Astrocyte (in vitro differentiated cells and primary cell): ENCODE results near the gene JMJD7. TPM values are rescaled to one million over a fixed set of nuclear protein-coding genes. Genes with fewer than 3 reads are reported as not detected.

Source experiments
- DNase-seq: peaks from one replicate; pipeline ENCODE4 v3.0.0-alpha.2; 2010; ENCODE audit warnings: low read depth
- FAIRE-seq: peaks from 2 replicates; lab custom pipeline; 2011; peaks lifted over from hg19 to GRCh38; lab: Jason Lieb, UNC
- H2AFZ ChIP-seq: 2 replicates; pipeline ENCODE4 v1.6.0; 2012; ENCODE audit warnings: low read depth, low read length, inconsistent platforms
- H3K27ac ChIP-seq: 2 replicates; pipeline ENCODE4 v1.5.1; 2011; ENCODE audit warnings: low read depth, low read length, inconsistent platforms
- H3K27me3 ChIP-seq: 2 replicates; pipeline ENCODE4 v1.6.0; 2011; ENCODE audit warnings: low read length, inconsistent platforms; ENCODE audit not compliant: insufficient read depth
- H3K36me3 ChIP-seq: 2 replicates; pipeline ENCODE4 v1.5.1; 2011; ENCODE audit warnings: low read length, inconsistent platforms; ENCODE audit not compliant: insufficient read depth
- H3K4me1 ChIP-seq: 2 replicates; pipeline ENCODE4 v1.5.1; 2011; ENCODE audit warnings: low read length, inconsistent platforms; ENCODE audit not compliant: insufficient read depth
- H3K4me2 ChIP-seq: 2 replicates; pipeline ENCODE4 v1.6.0; 2012; ENCODE audit warnings: low read length, inconsistent platforms
- H3K4me3 ChIP-seq: 2 replicates; pipeline ENCODE4 v1.5.1; 2011; ENCODE audit warnings: low read depth, mild to moderate bottlenecking, low read length, inconsistent platforms; ENCODE audit not compliant: insufficient read depth
- H3K79me2 ChIP-seq: 2 replicates; pipeline ENCODE4 v1.6.0; 2012; ENCODE audit warnings: mild to moderate bottlenecking, low read length, inconsistent platforms; ENCODE audit not compliant: insufficient read depth
- H3K9ac ChIP-seq: 2 replicates; pipeline ENCODE4 v1.6.0; 2012; ENCODE audit warnings: mild to moderate bottlenecking, low read length, inconsistent platforms
- H3K9me3 ChIP-seq: 2 replicates; pipeline ENCODE4 v1.5.1; 2012; ENCODE audit warnings: low read depth, mild to moderate bottlenecking, low read length, inconsistent platforms; ENCODE audit not compliant: insufficient read depth
- H4K20me1 ChIP-seq: 2 replicates; pipeline ENCODE4 v1.6.0; 2012; ENCODE audit warnings: low read length, inconsistent platforms; ENCODE audit not compliant: insufficient read depth
- H3K27ac Mint-ChIP-seq: one replicate; pipeline ENCODE4 v1.8.0; 2021; ENCODE audit warnings: mild to moderate bottlenecking, mixed read lengths; ENCODE audit not compliant: unreplicated experiment
- H3K27me3 Mint-ChIP-seq: one replicate; pipeline ENCODE4 v1.8.0; 2021; ENCODE audit warnings: low read depth, mixed read lengths; ENCODE audit not compliant: unreplicated experiment
- H3K36me3 Mint-ChIP-seq: one replicate; pipeline ENCODE4 v1.8.0; 2021; ENCODE audit warnings: low read depth, mixed read lengths; ENCODE audit not compliant: unreplicated experiment
- H3K4me1 Mint-ChIP-seq: one replicate; pipeline ENCODE4 v1.8.0; 2021; ENCODE audit warnings: low read depth, mixed read lengths; ENCODE audit not compliant: unreplicated experiment
- H3K4me3 Mint-ChIP-seq: one replicate; pipeline ENCODE4 v1.8.0; 2021; ENCODE audit warnings: mild to moderate bottlenecking, moderate library complexity, mixed read lengths; ENCODE audit not compliant: unreplicated experiment
- H3K9me3 Mint-ChIP-seq: one replicate; pipeline ENCODE4 v1.8.0; 2021; ENCODE audit warnings: mild to moderate bottlenecking, mixed read lengths; ENCODE audit not compliant: unreplicated experiment
- EZH2 ChIP-seq: IDR thresholded peaks from 2 replicates; pipeline ENCODE4 v1.6.1; 2012; ENCODE audit warnings: mild to moderate bottlenecking, low read length, inconsistent platforms; ENCODE audit not compliant: insufficient read depth
- total RNA-seq: library from RNA; stranded (reverse); gene quantifications from 2 replicates; pipeline ENCODE4 v1.2.1, GENCODE V29; 2021
- TF ChIP-seq, protein P1 (sequence below): IDR thresholded peaks from 2 replicates; pipeline ENCODE4 v1.5.1; 2011; ENCODE audit warnings: low read depth, mild to moderate bottlenecking, inconsistent platforms, low read length, moderate library complexity; ENCODE audit not compliant: insufficient read depth

JMJD7 gene
- total RNA-seq, 1 donor from 2014 or later: 7.6 TPM

DNA sequence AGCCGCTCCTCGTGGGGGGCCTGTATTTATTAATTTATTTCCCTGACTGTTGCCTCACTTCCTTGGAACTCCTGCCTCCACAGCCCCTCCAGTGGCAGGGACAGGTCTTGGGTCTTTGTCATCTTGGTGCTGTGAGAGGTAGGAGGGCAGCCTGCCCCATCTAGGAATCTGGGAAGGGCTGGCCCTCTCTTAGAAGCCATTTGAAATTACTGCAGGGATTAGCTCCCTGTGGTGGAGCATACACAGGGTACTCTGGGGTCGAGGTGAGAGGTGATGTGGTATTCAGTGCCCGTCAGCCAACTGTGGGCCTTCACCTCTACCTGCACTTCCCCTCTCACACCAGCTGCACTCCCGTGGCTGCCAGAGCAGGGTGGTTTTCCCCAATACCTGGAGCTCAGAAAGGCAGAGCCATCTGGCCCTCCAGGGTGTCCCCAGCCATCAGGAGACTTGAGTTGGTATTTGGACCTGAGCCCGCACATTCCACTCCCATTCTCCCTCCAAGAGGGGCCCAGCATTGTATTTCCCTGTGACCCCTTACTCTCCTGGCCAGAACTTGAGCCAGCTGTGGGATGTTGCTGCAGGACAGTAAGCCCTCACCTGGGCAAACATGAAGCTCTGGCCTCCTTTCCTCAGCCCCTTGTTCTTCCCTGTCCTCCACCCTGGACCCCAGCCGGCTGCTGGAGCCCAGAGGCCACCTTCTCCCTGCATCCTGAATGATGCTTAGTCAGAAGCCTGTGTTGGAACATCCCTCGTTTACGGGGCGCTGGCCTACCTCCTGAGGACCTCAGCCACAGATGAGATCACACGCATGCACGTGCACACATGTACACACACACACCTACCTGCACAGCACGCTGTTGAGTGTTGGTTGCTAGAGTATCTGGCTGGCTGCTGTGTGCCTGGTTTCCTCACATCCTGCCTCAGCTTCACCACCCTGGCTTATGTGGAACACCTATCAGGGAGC, 2.0 kb upstream of the JMJD7 start:
- H3K4me1 ChIP-seq: peaks cover 14% of the 10 kb centered on the region
- DNase-seq: no peak
- TF ChIP-seq EZH2: no peak
- TF ChIP-seq, protein P1, sequence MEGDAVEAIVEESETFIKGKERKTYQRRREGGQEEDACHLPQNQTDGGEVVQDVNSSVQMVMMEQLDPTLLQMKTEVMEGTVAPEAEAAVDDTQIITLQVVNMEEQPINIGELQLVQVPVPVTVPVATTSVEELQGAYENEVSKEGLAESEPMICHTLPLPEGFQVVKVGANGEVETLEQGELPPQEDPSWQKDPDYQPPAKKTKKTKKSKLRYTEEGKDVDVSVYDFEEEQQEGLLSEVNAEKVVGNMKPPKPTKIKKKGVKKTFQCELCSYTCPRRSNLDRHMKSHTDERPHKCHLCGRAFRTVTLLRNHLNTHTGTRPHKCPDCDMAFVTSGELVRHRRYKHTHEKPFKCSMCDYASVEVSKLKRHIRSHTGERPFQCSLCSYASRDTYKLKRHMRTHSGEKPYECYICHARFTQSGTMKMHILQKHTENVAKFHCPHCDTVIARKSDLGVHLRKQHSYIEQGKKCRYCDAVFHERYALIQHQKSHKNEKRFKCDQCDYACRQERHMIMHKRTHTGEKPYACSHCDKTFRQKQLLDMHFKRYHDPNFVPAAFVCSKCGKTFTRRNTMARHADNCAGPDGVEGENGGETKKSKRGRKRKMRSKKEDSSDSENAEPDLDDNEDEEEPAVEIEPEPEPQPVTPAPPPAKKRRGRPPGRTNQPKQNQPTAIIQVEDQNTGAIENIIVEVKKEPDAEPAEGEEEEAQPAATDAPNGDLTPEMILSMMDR: no peak
- H3K79me2 ChIP-seq: peaks cover 6% of the 10 kb centered on the region
- no peak for FAIRE-seq
- H3K4me3 Mint-ChIP-seq: peak overlapping the region; percentile 62
- no peak overlapping the region for H3K4me2 ChIP-seq
- no peak overlapping the region for H3K4me3 ChIP-seq
- H3K27me3 ChIP-seq: no peaks in the 10 kb centered on the region
- H3K27me3 Mint-ChIP-seq: no peaks in the 10 kb centered on the region
- H2AFZ ChIP-seq: no peak overlapping the region
- peaks cover 10% of the 10 kb centered on the region for H3K36me3 Mint-ChIP-seq
- peaks cover 8% of the 10 kb centered on the region for H3K36me3 ChIP-seq
- no peak overlapping the region for H3K27ac ChIP-seq
- H3K27ac Mint-ChIP-seq: no peak overlapping the region
- no peaks in the 10 kb centered on the region for H3K9me3 ChIP-seq
- no peaks in the 10 kb centered on the region for H3K9me3 Mint-ChIP-seq
- peaks cover 9% of the 10 kb centered on the region for H4K20me1 ChIP-seq
- H3K9ac ChIP-seq: no peak overlapping the region
- H3K4me1 Mint-ChIP-seq: peaks cover 4% of the 10 kb centered on the region

DNA sequence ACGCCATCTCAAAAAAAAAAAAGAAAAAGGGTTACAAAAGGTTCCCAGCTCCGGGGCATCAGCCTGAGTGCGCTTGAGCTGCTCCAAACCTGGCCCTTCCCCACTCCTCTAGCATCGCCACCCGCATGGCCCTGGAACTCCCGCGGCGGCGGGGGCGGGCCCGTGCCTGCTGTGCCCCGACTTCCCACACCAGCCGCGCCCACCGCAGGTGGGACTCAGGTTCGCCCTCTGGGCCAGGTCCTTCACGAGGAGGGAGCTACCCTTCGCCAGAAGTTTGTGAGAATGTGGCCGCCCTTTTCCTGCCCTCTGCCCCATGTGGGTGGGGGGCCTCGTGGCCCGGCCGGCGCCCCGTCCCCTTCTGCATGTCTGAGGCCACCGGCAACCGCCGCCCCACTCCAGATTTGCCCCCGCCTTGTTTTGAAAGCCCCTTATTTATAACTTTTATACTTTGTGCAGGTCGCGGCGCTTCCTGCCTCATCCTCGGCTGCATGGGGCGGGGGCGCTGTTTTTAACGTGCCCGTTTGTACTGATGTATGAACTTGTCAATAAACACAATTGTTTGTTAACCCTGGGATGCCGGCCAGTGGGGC, 507 bp upstream of the JMJD7 start:
- Histone ChIP-seq H3K4me3 (peak overlapping the region; percentile 58), H3K27ac (no peak overlapping the region), H3K9ac (peak overlapping the region; percentile 44), H3K27me3 (no peaks in the 10 kb centered on the region), H2AFZ (peak overlapping the region; percentile 39), H3K36me3 (peaks cover 10% of the 10 kb centered on the region), H4K20me1 (peaks cover 21% of the 10 kb centered on the region), H3K9me3 (no peaks in the 10 kb centered on the region), H3K4me1 (peaks cover 14% of the 10 kb centered on the region), H3K79me2 (peaks cover 6% of the 10 kb centered on the region), H3K4me2 (peak overlapping the region; percentile 84)
- Mint-ChIP-seq H3K27ac (peak overlapping the region; percentile 12), H3K27me3 (no peaks in the 10 kb centered on the region), H3K4me3 (peak overlapping the region; percentile 88), H3K4me1 (peaks cover 4% of the 10 kb centered on the region), H3K36me3 (peaks cover 12% of the 10 kb centered on the region), H3K9me3 (no peaks in the 10 kb centered on the region)
- DNase-seq (no peak), FAIRE-seq (no peak)
- TF ChIP-seq, protein P1: no peak
- TF ChIP-seq EZH2: no peak
